Retinal pigment epithelial cell (primary cell): ENCODE measurements around the gene ENTPD7.

Source experiments
- DNase-seq: peaks from one replicate; pipeline ENCODE4 v3.0.0-alpha.2; 2010; ENCODE audit warnings: low read depth
- H3K4me3 ChIP-seq: 2 replicates; pipeline ENCODE4 v1.5.1; 2011; ENCODE audit warnings: mild to moderate bottlenecking, low read length, control low read depth, moderate library complexity
- TF ChIP-seq, protein P1 (sequence below): conservative IDR thresholded peaks from 2 replicates; pipeline ENCODE4 v1.5.1; 2011; ENCODE audit warnings: low read depth, low read length, control low read depth, inconsistent platforms

Gene ENTPD7

DNA sequence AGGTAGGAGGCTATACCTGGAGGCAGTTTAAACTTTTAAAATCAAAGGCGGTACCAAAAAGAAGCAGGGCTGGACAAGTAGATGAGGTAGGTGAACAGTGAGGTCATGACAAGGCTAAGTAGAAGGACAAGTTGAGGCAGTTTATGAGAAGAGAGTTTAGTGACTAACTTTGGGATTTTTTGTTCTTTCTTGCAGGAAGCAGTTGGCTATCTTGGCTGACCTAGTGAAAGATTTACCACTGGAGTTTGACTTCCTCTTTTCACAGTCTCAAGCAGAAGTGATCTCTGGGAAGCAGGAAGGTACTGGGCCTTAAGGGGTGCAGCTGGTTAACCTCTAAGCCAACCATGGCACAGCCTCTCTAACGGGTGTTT, 26.3 kb downstream of the ENTPD7 start:
- H3K4me3 ChIP-seq = no peak overlapping the region
- no peak for DNase-seq
- TF ChIP-seq, protein P1, sequence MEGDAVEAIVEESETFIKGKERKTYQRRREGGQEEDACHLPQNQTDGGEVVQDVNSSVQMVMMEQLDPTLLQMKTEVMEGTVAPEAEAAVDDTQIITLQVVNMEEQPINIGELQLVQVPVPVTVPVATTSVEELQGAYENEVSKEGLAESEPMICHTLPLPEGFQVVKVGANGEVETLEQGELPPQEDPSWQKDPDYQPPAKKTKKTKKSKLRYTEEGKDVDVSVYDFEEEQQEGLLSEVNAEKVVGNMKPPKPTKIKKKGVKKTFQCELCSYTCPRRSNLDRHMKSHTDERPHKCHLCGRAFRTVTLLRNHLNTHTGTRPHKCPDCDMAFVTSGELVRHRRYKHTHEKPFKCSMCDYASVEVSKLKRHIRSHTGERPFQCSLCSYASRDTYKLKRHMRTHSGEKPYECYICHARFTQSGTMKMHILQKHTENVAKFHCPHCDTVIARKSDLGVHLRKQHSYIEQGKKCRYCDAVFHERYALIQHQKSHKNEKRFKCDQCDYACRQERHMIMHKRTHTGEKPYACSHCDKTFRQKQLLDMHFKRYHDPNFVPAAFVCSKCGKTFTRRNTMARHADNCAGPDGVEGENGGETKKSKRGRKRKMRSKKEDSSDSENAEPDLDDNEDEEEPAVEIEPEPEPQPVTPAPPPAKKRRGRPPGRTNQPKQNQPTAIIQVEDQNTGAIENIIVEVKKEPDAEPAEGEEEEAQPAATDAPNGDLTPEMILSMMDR = no peak

DNA sequence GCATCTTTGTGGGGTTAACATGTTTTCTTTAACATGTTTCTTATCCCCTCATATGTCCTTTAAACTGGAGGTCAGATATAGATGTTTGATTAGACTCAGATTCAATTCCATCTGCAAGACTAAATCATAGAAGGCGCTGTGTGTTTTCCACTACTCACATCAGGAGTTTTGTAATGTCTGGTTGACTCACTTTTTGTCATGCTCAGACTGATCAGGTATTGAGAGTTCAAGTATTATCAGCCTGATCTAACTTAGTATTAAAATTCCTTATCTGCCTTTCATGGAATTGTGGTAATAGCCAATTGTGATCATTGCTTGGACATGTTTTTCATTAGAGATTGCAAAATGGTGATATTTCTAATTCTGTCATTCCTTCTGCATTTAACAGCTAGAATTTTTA, 30.2 kb downstream of the ENTPD7 start:
- H3K4me3 ChIP-seq = no peak overlapping the region
- TF ChIP-seq, protein P1 = no peak
- no peak for DNase-seq

DNA sequence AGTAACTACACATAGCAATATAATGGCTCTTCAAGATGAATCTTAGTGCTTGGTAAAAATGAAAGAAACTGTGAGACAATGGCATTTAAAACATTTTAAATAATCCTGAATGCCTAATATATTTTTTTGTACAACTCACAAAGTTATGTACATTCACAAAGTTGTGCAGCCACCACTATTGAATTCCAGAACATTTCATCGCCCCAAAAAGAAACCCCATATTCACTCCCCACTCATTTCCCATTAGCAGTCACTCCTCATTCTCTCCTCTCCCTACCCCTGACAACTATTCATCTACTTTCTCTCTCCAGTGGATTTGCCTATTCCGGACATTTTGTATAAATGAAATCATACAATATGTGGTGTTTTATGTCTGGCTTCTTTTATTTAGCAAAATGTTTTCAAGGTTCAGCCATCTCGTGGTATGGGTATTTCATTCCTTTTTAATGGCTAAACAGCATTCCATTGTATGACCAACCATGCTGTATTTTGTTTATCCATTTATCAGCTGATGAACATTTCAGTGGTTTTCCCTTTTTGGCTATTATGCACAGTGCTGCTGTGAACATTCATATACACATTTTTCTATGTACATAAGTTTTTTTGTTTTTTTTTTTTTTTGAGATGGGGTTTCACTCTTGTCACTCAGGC, 34.7 kb downstream of the ENTPD7 start:
- no peak overlapping the region for H3K4me3 ChIP-seq
- DNase-seq = no peak
- TF ChIP-seq, protein P1 = no peak

DNA sequence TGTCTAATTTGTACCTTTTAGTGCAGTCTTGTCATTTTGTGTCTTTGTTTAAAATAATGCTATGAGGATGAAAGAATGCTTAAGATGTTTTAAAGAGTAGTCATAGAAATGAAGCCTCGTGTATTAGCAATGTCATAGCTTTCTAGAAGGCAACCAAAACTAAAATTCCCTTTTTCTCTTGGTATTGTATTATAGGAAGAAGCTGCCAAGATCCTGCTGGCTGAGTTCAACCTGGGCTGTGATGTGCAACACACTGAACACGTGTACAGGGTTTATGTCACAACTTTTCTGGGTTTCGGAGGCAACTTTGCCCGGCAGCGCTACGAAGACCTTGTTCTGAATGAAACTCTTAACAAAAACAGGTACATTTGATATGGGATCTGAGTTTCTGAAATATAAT, 36.5 kb downstream of the ENTPD7 start:
- no peak for DNase-seq
- no peak overlapping the region for H3K4me3 ChIP-seq
- TF ChIP-seq, protein P1 = no peak

GRCh38 chr10:99698504-99699080, 39.3 kb downstream of the ENTPD7 start:
- no peak for DNase-seq
- TF ChIP-seq, protein P1 = peak; percentile 29
- H3K4me3 ChIP-seq = no peak overlapping the region

GRCh38 chr10:99700649-99701048, 41.3 kb downstream of the ENTPD7 start:
- TF ChIP-seq, protein P1 = no peak
- no peak overlapping the region for H3K4me3 ChIP-seq
- no peak for DNase-seq

- TF ChIP-seq, protein P1 = no peak
- DNase-seq = no peak
- no peak overlapping the region for H3K4me3 ChIP-seq
Measured at GRCh38 chr10:99708428-99709012, 49.2 kb downstream of the ENTPD7 start.
